Ascending aorta (tissue), 2 donors: ENCODE measurements around the gene KRTAP10-3. TPM values are rescaled to one million over a fixed set of nuclear protein-coding genes. Genes with fewer than 3 reads are reported as not detected.

Experiments used
- DNase-seq, 2 donors: peaks; one replicate each; pipeline ENCODE4 v3.0.0-alpha.2; 2019; ENCODE audit warnings: low spot score in 2 of 2
- H3K27ac ChIP-seq, 2 donors: fragments of 200-600 bp; sonication (generic); one replicate each; pipeline ENCODE4 v1.5.1; 2016 to 2017; ENCODE audit warnings: mild to moderate bottlenecking in 1 of 2
- H3K27me3 ChIP-seq: fragments of 200-600 bp; sonication (generic); one replicate; pipeline ENCODE4 v1.5.1; 2017
- H3K36me3 ChIP-seq, 2 donors: fragments of 200-600 bp; sonication (generic); one replicate each; pipeline ENCODE4 v1.5.1; 2016
- H3K4me1 ChIP-seq, 2 donors: fragments of 200-600 bp; sonication (generic); one replicate each; pipeline ENCODE4 v1.5.1; 2016 to 2017; ENCODE audit warnings: mild to moderate bottlenecking in 1 of 2
- H3K4me3 ChIP-seq, 2 donors: fragments of 200-600 bp; sonication (generic); one replicate each; pipeline ENCODE4 v1.5.1; 2016 to 2017; ENCODE audit warnings: mild to moderate bottlenecking in 1 of 2
- H3K9me3 ChIP-seq, 2 donors: fragments of 200-600 bp; sonication (generic); one replicate each; pipeline ENCODE4 v1.5.1; 2016
- intact Hi-C: fragments of 100-400 bp; cut with DNase I; formaldehyde crosslinking; loops from one replicate; pipeline ENCODE4 v1.15.1; 2023
- total RNA-seq: library from RNA; depleted of rRNA; stranded (reverse); fragments of >200 nt; gene quantifications from one replicate; pipeline ENCODE4 v1.1.0, GENCODE V29; 2016
- TF ChIP-seq, protein P1 (sequence below), 3 experiments: fragments of 200-600 bp in 2 of 3; fragments of 450-650 bp in 1 of 3; sonication (generic) in 2 of 3; IDR thresholded peaks; one replicate each; pipeline ENCODE4 v1.5.1; 2016 to 2019; ENCODE audit warnings: antibody characterized with exemption in 3 of 3, mild to moderate bottlenecking in 1 of 3, moderate library complexity in 1 of 3

Gene KRTAP10-3
- total RNA-seq, 1 donor from 2014 or later: not detected

DNA sequence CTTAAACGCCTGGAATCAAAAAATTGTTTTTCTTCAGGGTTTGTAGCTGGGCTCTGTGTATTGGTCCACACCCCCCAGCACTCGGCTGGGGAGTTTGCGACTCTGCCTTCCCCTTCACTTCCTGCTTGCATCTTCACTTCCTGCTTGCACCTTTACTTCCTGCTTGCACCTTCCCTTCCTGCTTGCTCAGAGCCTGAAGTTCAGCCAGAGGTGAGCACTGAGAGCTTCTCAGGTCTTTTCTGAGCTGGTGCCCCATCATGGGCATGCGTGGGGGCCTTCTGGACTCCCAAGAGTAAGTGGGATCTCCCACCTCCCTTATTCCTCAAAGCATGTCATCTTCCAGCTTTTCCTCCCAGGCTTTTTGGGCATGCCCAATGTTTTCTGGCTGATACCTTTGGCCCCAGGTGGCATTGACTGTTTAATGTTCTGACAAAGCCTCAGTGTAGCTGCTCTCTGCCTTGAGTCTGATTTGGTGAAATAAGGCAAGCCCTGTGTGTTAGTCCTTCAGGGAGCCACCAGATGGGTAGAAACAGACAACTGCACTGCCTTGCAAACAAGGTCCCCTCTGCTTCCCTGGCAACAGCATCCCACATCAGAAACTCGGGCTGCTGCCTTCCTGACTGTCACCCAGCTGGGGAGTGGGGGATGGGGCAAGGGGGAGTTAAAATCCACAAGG is 10.8 kb downstream of the KRTAP10-3 start:
- H3K4me1 ChIP-seq: no peaks in the 10 kb centered on the region
- H3K27ac ChIP-seq: no peak overlapping the region
- H3K9me3 ChIP-seq: peaks cover 3 to 9% of the 10 kb centered on the region in 2 donors
- no peaks in the 10 kb centered on the region for H3K27me3 ChIP-seq
- H3K4me3 ChIP-seq: no peak overlapping the region
- intact Hi-C loops: no loop called here
- H3K36me3 ChIP-seq: no peaks in the 10 kb centered on the region
- TF ChIP-seq, protein P1, sequence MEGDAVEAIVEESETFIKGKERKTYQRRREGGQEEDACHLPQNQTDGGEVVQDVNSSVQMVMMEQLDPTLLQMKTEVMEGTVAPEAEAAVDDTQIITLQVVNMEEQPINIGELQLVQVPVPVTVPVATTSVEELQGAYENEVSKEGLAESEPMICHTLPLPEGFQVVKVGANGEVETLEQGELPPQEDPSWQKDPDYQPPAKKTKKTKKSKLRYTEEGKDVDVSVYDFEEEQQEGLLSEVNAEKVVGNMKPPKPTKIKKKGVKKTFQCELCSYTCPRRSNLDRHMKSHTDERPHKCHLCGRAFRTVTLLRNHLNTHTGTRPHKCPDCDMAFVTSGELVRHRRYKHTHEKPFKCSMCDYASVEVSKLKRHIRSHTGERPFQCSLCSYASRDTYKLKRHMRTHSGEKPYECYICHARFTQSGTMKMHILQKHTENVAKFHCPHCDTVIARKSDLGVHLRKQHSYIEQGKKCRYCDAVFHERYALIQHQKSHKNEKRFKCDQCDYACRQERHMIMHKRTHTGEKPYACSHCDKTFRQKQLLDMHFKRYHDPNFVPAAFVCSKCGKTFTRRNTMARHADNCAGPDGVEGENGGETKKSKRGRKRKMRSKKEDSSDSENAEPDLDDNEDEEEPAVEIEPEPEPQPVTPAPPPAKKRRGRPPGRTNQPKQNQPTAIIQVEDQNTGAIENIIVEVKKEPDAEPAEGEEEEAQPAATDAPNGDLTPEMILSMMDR (IDR thresholded peaks at IDR 0.05): no peak
- no peak for DNase-seq

DNA sequence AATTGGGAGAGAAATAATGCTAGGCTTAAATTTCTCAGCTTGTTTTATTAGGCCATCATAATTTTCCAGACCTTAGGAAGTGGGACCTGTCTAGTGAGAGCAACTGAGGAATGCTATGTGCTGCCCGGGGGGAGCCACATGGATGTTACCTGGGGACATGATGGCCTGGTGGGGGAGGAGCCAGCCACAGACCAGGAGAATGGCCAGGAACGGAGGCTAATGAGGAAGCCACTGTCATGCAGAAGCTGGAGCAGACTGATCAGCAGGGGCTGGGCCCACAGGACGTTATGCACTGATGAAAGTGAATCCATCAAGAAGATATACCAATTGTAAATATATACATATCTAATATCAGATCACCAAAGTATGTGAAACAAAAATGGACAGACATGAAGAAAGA is 14.0 kb downstream of the KRTAP10-3 start:
- intact Hi-C loops: no loop called here
- H3K9me3 ChIP-seq: peaks cover 3 to 14% of the 10 kb centered on the region in 2 donors
- H3K4me1 ChIP-seq: no peaks in the 10 kb centered on the region
- no peaks in the 10 kb centered on the region for H3K27me3 ChIP-seq
- no peak overlapping the region for H3K4me3 ChIP-seq
- DNase-seq: no peak
- TF ChIP-seq, protein P1 (IDR thresholded peaks at IDR 0.05): no peak
- H3K36me3 ChIP-seq: no peaks in the 10 kb centered on the region
- no peak overlapping the region for H3K27ac ChIP-seq

DNA sequence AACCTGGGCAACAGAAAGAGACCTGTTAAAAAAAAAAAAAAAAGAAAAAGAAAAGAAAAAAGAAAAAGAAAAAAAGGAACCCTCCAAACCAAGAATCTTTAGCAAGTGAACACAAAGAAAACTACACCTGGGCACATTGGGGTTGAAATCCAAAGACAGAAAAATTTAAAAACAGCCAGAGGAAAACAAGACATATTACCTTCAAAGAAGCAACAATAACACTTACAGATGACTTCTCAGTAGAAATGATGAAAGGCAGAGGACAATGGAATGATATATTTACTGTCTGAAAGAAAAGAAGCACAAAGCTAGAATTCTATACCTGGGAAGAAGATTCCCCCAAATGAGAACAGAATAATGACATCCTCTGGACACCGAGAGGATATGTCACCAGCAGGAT is 15.9 kb downstream of the KRTAP10-3 start:
- intact Hi-C loops: no loop called here
- H3K4me1 ChIP-seq: no peaks in the 10 kb centered on the region
- TF ChIP-seq, protein P1 (IDR thresholded peaks at IDR 0.05): no peak
- H3K27me3 ChIP-seq: no peaks in the 10 kb centered on the region
- DNase-seq: no peak
- no peak overlapping the region for H3K27ac ChIP-seq
- H3K4me3 ChIP-seq: no peak overlapping the region
- H3K9me3 ChIP-seq: peaks cover 3 to 14% of the 10 kb centered on the region in 2 donors
- no peaks in the 10 kb centered on the region for H3K36me3 ChIP-seq

DNA sequence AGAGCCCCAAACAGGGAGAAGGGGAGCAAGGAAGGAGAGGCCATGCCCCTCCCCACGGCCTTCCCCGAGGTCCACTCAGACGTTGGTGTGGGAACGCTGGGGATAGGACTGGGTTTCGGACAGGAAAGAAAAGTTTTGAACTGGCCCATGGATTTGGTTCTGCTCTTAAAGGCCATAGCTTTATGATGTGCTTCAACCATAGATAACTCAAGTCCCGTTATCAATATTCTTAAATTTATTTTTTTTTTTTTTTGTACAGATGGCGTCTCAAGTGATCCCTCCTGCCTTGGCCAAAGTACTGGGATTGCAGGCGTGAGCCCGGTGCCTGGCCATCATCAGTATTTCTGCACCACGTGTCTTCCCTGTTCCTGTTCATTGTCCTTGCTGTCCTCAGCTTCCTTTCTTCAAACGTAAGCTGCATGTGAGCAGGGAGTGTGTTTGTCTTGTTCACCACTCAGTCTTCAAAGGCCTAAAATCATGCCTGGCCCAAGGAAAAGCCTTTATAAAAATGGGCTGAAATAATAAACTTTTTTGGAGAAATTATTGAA is 17.8 kb downstream of the KRTAP10-3 start:
- H3K27ac ChIP-seq: no peak overlapping the region
- TF ChIP-seq, protein P1 (IDR thresholded peaks at IDR 0.05): no peak
- H3K4me3 ChIP-seq: no peak overlapping the region
- H3K36me3 ChIP-seq: no peaks in the 10 kb centered on the region
- H3K27me3 ChIP-seq: no peaks in the 10 kb centered on the region
- intact Hi-C loops: no loop called here
- no peak for DNase-seq
- no peaks in the 10 kb centered on the region for H3K4me1 ChIP-seq
- peaks cover 0 to 9% of the 10 kb centered on the region in 2 donors for H3K9me3 ChIP-seq

DNA sequence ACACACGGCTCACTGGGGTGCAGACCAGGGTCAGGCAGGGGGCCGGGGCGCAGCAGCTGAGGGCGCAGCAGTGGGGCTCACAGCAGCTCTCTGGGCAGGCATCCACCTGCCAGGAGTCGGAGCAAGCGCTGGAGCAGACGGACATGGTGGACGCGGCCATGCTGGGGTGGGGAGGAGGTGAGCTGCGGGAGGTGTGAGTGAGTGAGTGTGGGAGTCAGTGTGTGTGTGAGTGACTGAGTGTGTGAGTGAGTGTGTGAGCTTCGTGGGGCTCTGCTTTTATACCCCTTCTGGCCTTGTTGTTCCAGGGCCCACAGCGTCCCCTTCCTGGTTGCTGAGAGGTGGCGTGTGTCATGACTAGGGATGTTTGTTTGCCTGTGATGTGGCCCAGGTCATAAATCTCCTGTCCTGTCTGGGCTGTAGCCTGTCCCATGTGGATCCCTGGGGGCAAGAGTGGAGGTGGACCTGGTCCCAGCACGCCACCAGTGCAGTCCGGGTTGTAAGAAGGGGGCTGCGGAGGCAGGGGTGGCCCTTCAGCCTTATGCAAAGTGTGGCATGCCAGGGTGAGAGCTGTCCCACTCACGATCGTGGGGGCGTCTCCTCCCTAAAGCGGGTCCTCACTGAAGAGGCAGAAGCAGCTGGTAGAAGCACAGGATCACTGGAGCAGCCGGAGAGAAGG is 18.5 kb downstream of the KRTAP10-3 start, which contains the start of gene KRTAP10-1:
Gene KRTAP10-1, minus strand, starts transcription at position 205 of the 676 bp plus-strand sequence. Its CDS starts 45 bp downstream, at position 160.
- TF ChIP-seq, protein P1 (IDR thresholded peaks at IDR 0.05): no peak

More for the DNA sequence above, 18.5 kb downstream of the KRTAP10-3 start, which contains the start of gene KRTAP10-1:
- Histone ChIP-seq H3K4me1 (no peaks in the 10 kb centered on the region), H3K27me3 (no peaks in the 10 kb centered on the region), H3K36me3 (no peaks in the 10 kb centered on the region), H3K9me3 (peaks cover 0 to 9% of the 10 kb centered on the region in 2 donors), H3K27ac (no peak within 1 kb of the TSS), H3K4me3 (no peak within 1 kb of the TSS)
- intact Hi-C loops: no loop called here
- DNase-seq: no peak
